HG03280 (cell line): Measurements from ENCODE around the gene NRF1.
"Not testable (repeated sequence)": the region's sequence is repeated elsewhere in the genome, so short reads cannot be mapped to it uniquely, and the experiment has no call there.

Experiments
- ATAC-seq: cut with Tn5 transposase; IDR thresholded peaks from one replicate; pipeline ENCODE4 v1.9.1; 2021; ENCODE audit warnings: mild to moderate bottlenecking, moderate library complexity; ENCODE audit not compliant: unreplicated experiment

The NRF1 gene

GRCh38 chr7:129605960-129606614 lies 5.4 kb upstream of the NRF1 start:
- no peak for ATAC-seq

- no peak for ATAC-seq
Measured at GRCh38 chr7:129606803-129607202, 4.7 kb upstream of the NRF1 start.

- no peak for ATAC-seq
Measured at GRCh38 chr7:129607471-129608120, 3.9 kb upstream of the NRF1 start.

GRCh38 chr7:129609666-129610065 lies 1.9 kb upstream of the NRF1 start:
- ATAC-seq, result no peak

GRCh38 chr7:129610709-129611245 lies 743 bp upstream of the NRF1 start:
- no peak for ATAC-seq

GRCh38 chr7:129612112-129613015 lies 844 bp downstream of the NRF1 start:
- peak; percentile 8 for ATAC-seq

GRCh38 chr7:129613016-129613337 lies 1.5 kb downstream of the NRF1 start:
- no peak for ATAC-seq

GRCh38 chr7:129615018-129615417 lies 3.5 kb downstream of the NRF1 start:
- ATAC-seq, result no peak

GRCh38 chr7:129616530-129616929 lies 5.0 kb downstream of the NRF1 start:
- ATAC-seq, result no peak

GRCh38 chr7:129617178-129617577 lies 5.7 kb downstream of the NRF1 start:
- ATAC-seq, result no peak

- no peak for ATAC-seq
Measured at GRCh38 chr7:129617652-129618051, 6.1 kb downstream of the NRF1 start.

GRCh38 chr7:129626896-129627295 lies 15.4 kb downstream of the NRF1 start:
- ATAC-seq, result no peak

GRCh38 chr7:129630341-129630740 lies 18.8 kb downstream of the NRF1 start:
- no peak for ATAC-seq

- ATAC-seq, result no peak
Measured at GRCh38 chr7:129634361-129635034, 23.0 kb downstream of the NRF1 start.

GRCh38 chr7:129635300-129636029 lies 23.9 kb downstream of the NRF1 start:
- peak; percentile 89 for ATAC-seq

- not testable (repeated sequence) for ATAC-seq
Measured at GRCh38 chr7:129636030-129636550, 24.6 kb downstream of the NRF1 start.

GRCh38 chr7:129636641-129637040 lies 25.1 kb downstream of the NRF1 start:
- ATAC-seq, result no peak

GRCh38 chr7:129640400-129640799 lies 28.9 kb downstream of the NRF1 start:
- no peak for ATAC-seq

- no peak for ATAC-seq
Measured at GRCh38 chr7:129642871-129643549, 31.5 kb downstream of the NRF1 start.
